GM13976 (cell line): ENCODE results near the gene SERINC2.
"Not testable (repeated sequence)": the region's sequence is repeated elsewhere in the genome, so short reads cannot be mapped to it uniquely, and the experiment has no call there.

ENCODE experiments used
- DNase-seq: peaks from one replicate; pipeline ENCODE4 v3.0.0; 2012; ENCODE audit warnings: low spot score
- CTCF ChIP-seq: IDR thresholded peaks from 2 replicates; pipeline ENCODE4 v1.5.1; 2012; ENCODE audit warnings: borderline replicate concordance, mild to moderate bottlenecking; ENCODE audit not compliant: insufficient read depth; ENCODE audit errors: extremely low read depth, missing control alignments, control extremely low read depth
- in situ Hi-C: fragments of 300-500 bp; cut with MboI; formaldehyde crosslinking; loops from one replicate; pipeline ENCODE4 v1.12.0; 2022; ENCODE audit warnings: low sequenced_read_pairs, mixed read lengths, inconsistent platforms; ENCODE audit not compliant: unreplicated experiment

SERINC2 gene

GRCh38 chr1:31478167-31478566 is 65.2 kb downstream of the SERINC2 start:
- DNase-seq = no peak
- in situ Hi-C loops = no loop called here
- TF ChIP-seq CTCF = no peak

- TF ChIP-seq CTCF = no peak
- DNase-seq = no peak
- in situ Hi-C loops = no loop called here
Observed at GRCh38 chr1:31479811-31480210, 66.8 kb downstream of the SERINC2 start.

GRCh38 chr1:31480426-31480825 is 67.4 kb downstream of the SERINC2 start:
- in situ Hi-C loops, DNase-seq: not testable (repeated sequence)

DNA sequence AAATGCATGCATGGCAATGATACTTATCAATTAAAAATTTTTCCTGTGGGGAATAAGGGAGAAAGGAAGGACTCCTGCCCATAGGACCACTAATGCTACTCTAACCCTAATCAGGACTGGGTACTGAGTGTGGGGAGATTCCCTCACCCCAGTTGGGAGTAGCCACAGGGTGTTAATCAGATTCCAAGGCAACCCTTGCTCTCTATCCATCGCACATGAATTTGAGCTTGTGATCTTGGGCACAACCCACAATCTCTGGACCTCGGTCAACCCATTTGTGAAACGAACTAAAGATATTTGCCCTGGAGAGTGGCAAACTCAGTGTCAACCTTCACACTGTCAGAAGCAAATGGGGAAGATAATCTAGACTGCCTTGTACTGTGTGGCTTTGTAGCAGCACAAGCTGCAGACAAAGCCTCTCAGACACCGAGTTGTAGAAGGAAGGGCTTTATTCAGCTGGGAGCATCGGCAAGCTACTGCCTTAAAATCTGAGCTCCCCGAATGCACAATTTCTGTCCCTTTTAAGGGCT is 69.5 kb downstream of the SERINC2 start:
- no peak for DNase-seq
- in situ Hi-C loops = no loop called here
- TF ChIP-seq CTCF = no peak

GRCh38 chr1:31483012-31483946 is 70.3 kb downstream of the SERINC2 start:
- no peak for TF ChIP-seq CTCF
- in situ Hi-C loops = no loop called here
- DNase-seq = peak; percentile 19
